Suprapubic skin (tissue), 3 donors: ENCODE results near the gene UNC93B1.
"Not testable (repeated sequence)": the region's sequence is repeated elsewhere in the genome, so short reads cannot be mapped to it uniquely, and the experiment has no call there.

ENCODE experiments used
- EP300 ChIP-seq: sonication (generic); formaldehyde crosslinking; IDR thresholded peaks from one replicate; pipeline ENCODE4 v1.6.1; 2017; ENCODE audit warnings: antibody characterized with exemption
- POLR2A ChIP-seq, 2 donors: fragments of 450-650 bp; IDR thresholded peaks; one replicate each; pipeline ENCODE4 v1.6.1; 2017; ENCODE audit warnings: antibody characterized with exemption in 2 of 2, mild to moderate bottlenecking in 2 of 2, moderate library complexity in 2 of 2
- TF ChIP-seq, protein P1 (sequence below), 2 donors: fragments of 200-600 bp in 1 of 2; fragments of 450-650 bp in 1 of 2; sonication (generic) in 1 of 2; IDR thresholded peaks; one replicate each; pipeline ENCODE4 v1.5.1; 2016 to 2019; ENCODE audit warnings: antibody characterized with exemption in 2 of 2, mild to moderate bottlenecking in 1 of 2, moderate library complexity in 1 of 2

- TF ChIP-seq, protein P1, sequence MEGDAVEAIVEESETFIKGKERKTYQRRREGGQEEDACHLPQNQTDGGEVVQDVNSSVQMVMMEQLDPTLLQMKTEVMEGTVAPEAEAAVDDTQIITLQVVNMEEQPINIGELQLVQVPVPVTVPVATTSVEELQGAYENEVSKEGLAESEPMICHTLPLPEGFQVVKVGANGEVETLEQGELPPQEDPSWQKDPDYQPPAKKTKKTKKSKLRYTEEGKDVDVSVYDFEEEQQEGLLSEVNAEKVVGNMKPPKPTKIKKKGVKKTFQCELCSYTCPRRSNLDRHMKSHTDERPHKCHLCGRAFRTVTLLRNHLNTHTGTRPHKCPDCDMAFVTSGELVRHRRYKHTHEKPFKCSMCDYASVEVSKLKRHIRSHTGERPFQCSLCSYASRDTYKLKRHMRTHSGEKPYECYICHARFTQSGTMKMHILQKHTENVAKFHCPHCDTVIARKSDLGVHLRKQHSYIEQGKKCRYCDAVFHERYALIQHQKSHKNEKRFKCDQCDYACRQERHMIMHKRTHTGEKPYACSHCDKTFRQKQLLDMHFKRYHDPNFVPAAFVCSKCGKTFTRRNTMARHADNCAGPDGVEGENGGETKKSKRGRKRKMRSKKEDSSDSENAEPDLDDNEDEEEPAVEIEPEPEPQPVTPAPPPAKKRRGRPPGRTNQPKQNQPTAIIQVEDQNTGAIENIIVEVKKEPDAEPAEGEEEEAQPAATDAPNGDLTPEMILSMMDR (IDR thresholded peaks at IDR 0.05): not testable (repeated sequence)
- not testable (repeated sequence) for TF ChIP-seq EP300; POLR2A (IDR thresholded peaks at IDR 0.05)
Observed at GRCh38 chr11:67985302-67985701, 18.6 kb downstream of the UNC93B1 start.
